ENCODE results near the gene LY6G5B. TPM values are rescaled to one million over a fixed set of nuclear protein-coding genes. Genes with fewer than 3 reads are reported as not detected.

The LY6G5B gene
- polyA plus RNA-seq, 1 of the 3 experiments (the other 2 are of a cell fraction): 12.7 TPM

GRCh38 chr6:31692353-31692752 lies 22.6 kb downstream of the LY6G5B start:
- TF ChIP-seq IRF3 (IDR thresholded peaks at IDR 0.05; ENCODE audit: low read depth, low read length): no peak
- TF ChIP-seq MEF2A (IDR thresholded peaks at IDR 0.05; ENCODE audit: borderline replicate concordance, low read depth): no peak
- no peak for TF ChIP-seq TCF12 (IDR thresholded peaks at IDR 0.05)
- no peak for TF ChIP-seq FOXM1 (IDR thresholded peaks at IDR 0.05; ENCODE audit: low read depth)
- TF ChIP-seq RCOR1 (IDR thresholded peaks at IDR 0.05; ENCODE audit: low read length): no peak
- no peak for TF ChIP-seq TAF1 (IDR thresholded peaks at IDR 0.05; ENCODE audit: borderline replicate concordance, low read depth, low read length)
- no peak for TF ChIP-seq CHD2 (IDR thresholded peaks at IDR 0.05; ENCODE audit: low read length, partially characterized antibody)
- TF ChIP-seq MXI1 (IDR thresholded peaks at IDR 0.05; ENCODE audit: low read depth, low read length): no peak
- no peak for TF ChIP-seq POLR2AphosphoS5 (IDR thresholded peaks at IDR 0.05; ENCODE audit: low read depth, low read length)
- no peak for TF ChIP-seq ZBTB33 (IDR thresholded peaks at IDR 0.05; ENCODE audit: borderline replicate concordance, low read depth)
- TF ChIP-seq, protein P1, sequence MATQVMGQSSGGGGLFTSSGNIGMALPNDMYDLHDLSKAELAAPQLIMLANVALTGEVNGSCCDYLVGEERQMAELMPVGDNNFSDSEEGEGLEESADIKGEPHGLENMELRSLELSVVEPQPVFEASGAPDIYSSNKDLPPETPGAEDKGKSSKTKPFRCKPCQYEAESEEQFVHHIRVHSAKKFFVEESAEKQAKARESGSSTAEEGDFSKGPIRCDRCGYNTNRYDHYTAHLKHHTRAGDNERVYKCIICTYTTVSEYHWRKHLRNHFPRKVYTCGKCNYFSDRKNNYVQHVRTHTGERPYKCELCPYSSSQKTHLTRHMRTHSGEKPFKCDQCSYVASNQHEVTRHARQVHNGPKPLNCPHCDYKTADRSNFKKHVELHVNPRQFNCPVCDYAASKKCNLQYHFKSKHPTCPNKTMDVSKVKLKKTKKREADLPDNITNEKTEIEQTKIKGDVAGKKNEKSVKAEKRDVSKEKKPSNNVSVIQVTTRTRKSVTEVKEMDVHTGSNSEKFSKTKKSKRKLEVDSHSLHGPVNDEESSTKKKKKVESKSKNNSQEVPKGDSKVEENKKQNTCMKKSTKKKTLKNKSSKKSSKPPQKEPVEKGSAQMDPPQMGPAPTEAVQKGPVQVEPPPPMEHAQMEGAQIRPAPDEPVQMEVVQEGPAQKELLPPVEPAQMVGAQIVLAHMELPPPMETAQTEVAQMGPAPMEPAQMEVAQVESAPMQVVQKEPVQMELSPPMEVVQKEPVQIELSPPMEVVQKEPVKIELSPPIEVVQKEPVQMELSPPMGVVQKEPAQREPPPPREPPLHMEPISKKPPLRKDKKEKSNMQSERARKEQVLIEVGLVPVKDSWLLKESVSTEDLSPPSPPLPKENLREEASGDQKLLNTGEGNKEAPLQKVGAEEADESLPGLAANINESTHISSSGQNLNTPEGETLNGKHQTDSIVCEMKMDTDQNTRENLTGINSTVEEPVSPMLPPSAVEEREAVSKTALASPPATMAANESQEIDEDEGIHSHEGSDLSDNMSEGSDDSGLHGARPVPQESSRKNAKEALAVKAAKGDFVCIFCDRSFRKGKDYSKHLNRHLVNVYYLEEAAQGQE (IDR thresholded peaks at IDR 0.05; ENCODE audit: low read depth, low read length): no peak
- TF ChIP-seq FOXJ3 (CRISPR knock-in tag; IDR thresholded peaks at IDR 0.05): no peak
- no peak for TF ChIP-seq YY1 (IDR thresholded peaks at IDR 0.05; ENCODE audit: low read depth)
- no peak for TF ChIP-seq FOSL2 (IDR thresholded peaks at IDR 0.05; ENCODE audit: borderline replicate concordance, low read depth)
- TF ChIP-seq, protein P2, sequence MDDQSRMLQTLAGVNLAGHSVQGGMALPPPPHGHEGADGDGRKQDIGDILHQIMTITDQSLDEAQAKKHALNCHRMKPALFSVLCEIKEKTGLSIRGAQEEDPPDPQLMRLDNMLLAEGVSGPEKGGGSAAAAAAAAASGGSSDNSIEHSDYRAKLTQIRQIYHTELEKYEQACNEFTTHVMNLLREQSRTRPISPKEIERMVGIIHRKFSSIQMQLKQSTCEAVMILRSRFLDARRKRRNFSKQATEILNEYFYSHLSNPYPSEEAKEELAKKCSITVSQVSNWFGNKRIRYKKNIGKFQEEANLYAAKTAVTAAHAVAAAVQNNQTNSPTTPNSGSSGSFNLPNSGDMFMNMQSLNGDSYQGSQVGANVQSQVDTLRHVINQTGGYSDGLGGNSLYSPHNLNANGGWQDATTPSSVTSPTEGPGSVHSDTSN (IDR thresholded peaks at IDR 0.05): no peak
- no peak for TF ChIP-seq SIN3A (IDR thresholded peaks at IDR 0.05; ENCODE audit: borderline replicate concordance, low read depth, low read length)
- TF ChIP-seq CTCF (IDR thresholded peaks at IDR 0.05): no peak
- no peak for TF ChIP-seq RFX5 (IDR thresholded peaks at IDR 0.05; ENCODE audit: low read length)
- Histone ChIP-seq H4K20me1 (ENCODE audit: insufficient read depth) (no peaks in the 10 kb centered on the region), H3K27me3 (ENCODE audit: insufficient read depth) (no peaks in the 10 kb centered on the region), H3F3A (replicated peaks; ENCODE audit: insufficient read depth) (no peaks in the 10 kb centered on the region), H3K4me2 (no peak overlapping the region), H3K9me2 (no peaks in the 10 kb centered on the region), H3K36me3 (replicated peaks in 1 of 2; ENCODE audit: control insufficient read depth in 1 of 2, insufficient read depth in 2 of 2, low read length in 1 of 2) (peaks cover 22 to 53% of the 10 kb centered on the region in 2 experiments), H3K4me1 (ENCODE audit: control insufficient read depth in 1 of 2, insufficient read depth in 2 of 2, low read depth in 1 of 2, low read length in 1 of 2) (no peaks in the 10 kb centered on the region), H3K79me2 (ENCODE audit: insufficient read depth) (no peaks in the 10 kb centered on the region), H3K27ac (ENCODE audit: low read depth in 2 of 2, low read length in 1 of 2) (no peak overlapping the region), H3K4me3 (ENCODE audit: low read depth in 2 of 2, low read length in 1 of 2) (no peak overlapping the region), H3K9me3 (no peaks in the 10 kb centered on the region), H2AFZ (ENCODE audit: low read depth) (no peak overlapping the region), H3K9ac (no peak overlapping the region)
- POLR2A ChIA-PET: no interaction called here
- 93% methylated on average over 4 of the region's 4 CpGs for WGBS (ENCODE audit: low lambda C conversion rate)
- no peak for DNase-seq
- CTCF ChIA-PET: interaction anchor here (1.2 to 4.5 kb wide), 3 partner anchors 12 to 138 kb away, joined by 3 to 29 read pairs (median 8); partner anchors contain the start of gene LY6G5C

Measured in SK-N-SH (cell line).